Activated CD8-positive, alpha-beta T cell treated with anti-CD3 and anti-CD28 coated beads for 36 hours (primary cell): ENCODE data around the gene SCN8A. TPM values are rescaled to one million over a fixed set of nuclear protein-coding genes. Genes with fewer than 3 reads are reported as not detected.
"Not testable (repeated sequence)": the region's sequence is repeated elsewhere in the genome, so short reads cannot be mapped to it uniquely, and the experiment has no call there.

Source experiments
- ATAC-seq: fragments of 200-7000 bp; cut with Tn5 transposase; one replicate; pipeline ENCODE4 v1.10.0; 2021; ENCODE audit warnings: mild to moderate bottlenecking, moderate library complexity
- CTCF ChIA-PET: fragments of 350-600 bp; sonication (Branson Sonifier 250); formaldehyde crosslinking; loops from one replicate; lab custom pipeline; 2021; ENCODE audit warnings: antibody characterized with exemption; lab: Charles Lee
- POLR2A ChIA-PET: fragments of 350-600 bp; sonication (Branson Sonifier 250); formaldehyde crosslinking; loops from one replicate; lab custom pipeline; 2021; ENCODE audit warnings: antibody characterized with exemption; lab: Charles Lee
- DNase-seq: peaks from one replicate; pipeline ENCODE4 v3.0.0-alpha.2; 2020
- H3K27ac Mint-ChIP-seq: one replicate; pipeline ENCODE4 v1.8.0; 2021; ENCODE audit warnings: mild to moderate bottlenecking, mixed read lengths
- H3K27me3 Mint-ChIP-seq: one replicate; pipeline ENCODE4 v1.8.0; 2021; ENCODE audit warnings: mixed read lengths
- H3K36me3 Mint-ChIP-seq: one replicate; pipeline ENCODE4 v1.8.0; 2021; ENCODE audit warnings: low read depth, mixed read lengths
- H3K4me1 Mint-ChIP-seq: one replicate; pipeline ENCODE4 v1.8.0; 2021; ENCODE audit warnings: low read depth, mixed read lengths
- H3K4me3 Mint-ChIP-seq: one replicate; pipeline ENCODE4 v1.8.0; 2021; ENCODE audit warnings: mild to moderate bottlenecking, moderate library complexity, mixed read lengths
- H3K9me3 Mint-ChIP-seq: one replicate; pipeline ENCODE4 v1.8.0; 2021; ENCODE audit warnings: mixed read lengths
- CTCF ChIP-seq: fragments of 200-600 bp; IDR thresholded peaks from one replicate; pipeline ENCODE4 v1.8.0; 2022; ENCODE audit warnings: antibody characterized with exemption, mild to moderate bottlenecking
- intact Hi-C: fragments of 100-400 bp; cut with micrococcal nuclease; formaldehyde crosslinking; loops from one replicate; pipeline ENCODE4 v1.10.0; 2022
- total RNA-seq, 2 experiments: library from RNA; stranded (reverse); gene quantifications; one replicate each; pipeline ENCODE4 v1.2.3, GENCODE V29; 2021

SCN8A gene
- total RNA-seq, 2 experiments from 2014 or later = 0.77 to 0.78 TPM

- H3K4me3 Mint-ChIP-seq = no peak overlapping the region
- no peaks in the 10 kb centered on the region for H3K36me3 Mint-ChIP-seq
- DNase-seq = no peak
- H3K27me3 Mint-ChIP-seq = peaks cover 16% of the 10 kb centered on the region
- ChIA-PET POLR2A (no interaction called here), CTCF (no interaction called here)
- no peak overlapping the region for H3K27ac Mint-ChIP-seq
- no peak for ATAC-seq
- H3K9me3 Mint-ChIP-seq = no peaks in the 10 kb centered on the region
- no peaks in the 10 kb centered on the region for H3K4me1 Mint-ChIP-seq
- intact Hi-C loops = no loop called here
- no peak for TF ChIP-seq CTCF
These were observed 10.2 kb downstream of the SCN8A start for GRCh38 chr12:51601241-51601640.

- DNase-seq, ATAC-seq, H3K9me3 Mint-ChIP-seq, H3K4me3 Mint-ChIP-seq, intact Hi-C loops, H3K36me3 Mint-ChIP-seq, H3K27ac Mint-ChIP-seq, POLR2A ChIA-PET, H3K27me3 Mint-ChIP-seq: not testable (repeated sequence)
- peaks cover 12% of the 10 kb centered on the region for H3K4me1 Mint-ChIP-seq
- CTCF ChIA-PET = interaction anchor here (0.6 kb wide), 1 partner anchor 53 kb away, joined by 3 read pairs; no protein-coding TSS in a partner anchor
These were observed 14.9 kb downstream of the SCN8A start for GRCh38 chr12:51605896-51606295.

- DNase-seq, H3K9me3 Mint-ChIP-seq, H3K4me3 Mint-ChIP-seq, H3K27ac Mint-ChIP-seq, POLR2A ChIA-PET, ATAC-seq, H3K27me3 Mint-ChIP-seq, CTCF ChIA-PET, intact Hi-C loops, H3K36me3 Mint-ChIP-seq: not testable (repeated sequence)
- peaks cover 12% of the 10 kb centered on the region for H3K4me1 Mint-ChIP-seq
These were observed 16.2 kb downstream of the SCN8A start for GRCh38 chr12:51607197-51607596.

- H3K27ac Mint-ChIP-seq = no peak overlapping the region
- DNase-seq (no peak), ATAC-seq (no peak)
- H3K27me3 Mint-ChIP-seq = peaks cover 3% of the 10 kb centered on the region
- TF ChIP-seq CTCF = no peak
- ChIA-PET CTCF (no interaction called here), POLR2A (no interaction called here)
- H3K9me3 Mint-ChIP-seq = no peaks in the 10 kb centered on the region
- H3K36me3 Mint-ChIP-seq = no peaks in the 10 kb centered on the region
- intact Hi-C loops = no loop called here
- no peaks in the 10 kb centered on the region for H3K4me1 Mint-ChIP-seq
- no peak overlapping the region for H3K4me3 Mint-ChIP-seq
These were observed 29.4 kb downstream of the SCN8A start for GRCh38 chr12:51620448-51620847.

- no peak for TF ChIP-seq CTCF
- peaks cover 7% of the 10 kb centered on the region for H3K27me3 Mint-ChIP-seq
- no peaks in the 10 kb centered on the region for H3K9me3 Mint-ChIP-seq
- H3K4me1 Mint-ChIP-seq = no peaks in the 10 kb centered on the region
- no peak overlapping the region for H3K27ac Mint-ChIP-seq
- CTCF ChIA-PET = no interaction called here
- DNase-seq (no peak), ATAC-seq (no peak)
- H3K4me3 Mint-ChIP-seq = no peak overlapping the region
- POLR2A ChIA-PET = no interaction called here
- intact Hi-C loops = no loop called here
- H3K36me3 Mint-ChIP-seq = no peaks in the 10 kb centered on the region
These were observed 30.3 kb downstream of the SCN8A start for GRCh38 chr12:51621156-51621922.

GRCh38 chr12:51622564-51622963, 31.5 kb downstream of the SCN8A start:
- Mint-ChIP-seq H3K9me3 (no peaks in the 10 kb centered on the region), H3K36me3 (no peaks in the 10 kb centered on the region), H3K4me3 (no peak overlapping the region), H3K27ac (no peak overlapping the region), H3K27me3 (peaks cover 4% of the 10 kb centered on the region), H3K4me1 (no peaks in the 10 kb centered on the region)
- ATAC-seq (no peak), DNase-seq (no peak)
- no peak for TF ChIP-seq CTCF
- ChIA-PET POLR2A (no interaction called here), CTCF (no interaction called here)
- intact Hi-C loops = no loop called here
